ENCODE data around the gene NDUFB6.
"Not testable (repeated sequence)": the region's sequence is repeated elsewhere in the genome, so short reads cannot be mapped to it uniquely, and the experiment has no call there.

The NDUFB6 gene

DNA sequence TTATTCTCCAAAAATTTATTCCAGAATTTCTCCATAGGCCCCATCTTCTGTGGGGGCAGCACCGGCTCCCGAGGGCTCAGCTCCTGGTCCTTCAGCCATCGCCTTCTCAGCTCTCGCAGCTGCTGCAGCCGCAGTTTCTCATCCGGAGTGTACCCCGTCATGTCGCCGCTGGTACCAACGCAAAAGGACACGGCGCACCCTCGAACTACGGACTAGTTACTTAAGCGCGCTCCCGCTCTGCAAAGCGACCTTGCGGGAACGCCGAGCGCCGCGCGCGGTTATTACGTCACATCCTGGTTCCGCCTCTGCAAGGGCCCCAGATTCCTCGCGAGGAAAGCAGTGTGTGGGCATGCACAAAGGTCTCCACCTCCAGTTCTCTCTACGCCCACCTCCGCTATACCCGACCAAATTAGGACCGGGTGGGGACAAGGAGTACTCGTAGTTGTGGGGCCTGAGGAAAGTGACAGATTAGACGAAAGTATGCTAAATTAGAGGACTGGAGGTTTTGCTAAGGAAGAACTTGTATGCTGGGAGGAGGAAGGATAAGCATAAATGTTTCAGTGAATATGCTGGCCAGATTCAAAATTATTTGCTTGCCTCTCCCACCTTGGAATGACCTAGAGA is at the start of gene NDUFB6:
NDUFB6 (minus strand) TSS at position 260 of the 624 bp plus-strand sequence; CDS start at position 161, 99 bp downstream.
- peak; percentile 95 to 96 for DNase-seq

GRCh38 chr9:32618261-32618660 is 45.3 kb upstream of the NDUFB6 start:
- DNase-seq = no peak

GRCh38 chr9:32606811-32607210 is 33.9 kb upstream of the NDUFB6 start:
- no peak for DNase-seq

- no peak for DNase-seq
These were observed 31.2 kb upstream of the NDUFB6 start for GRCh38 chr9:32603914-32604852.

DNA sequence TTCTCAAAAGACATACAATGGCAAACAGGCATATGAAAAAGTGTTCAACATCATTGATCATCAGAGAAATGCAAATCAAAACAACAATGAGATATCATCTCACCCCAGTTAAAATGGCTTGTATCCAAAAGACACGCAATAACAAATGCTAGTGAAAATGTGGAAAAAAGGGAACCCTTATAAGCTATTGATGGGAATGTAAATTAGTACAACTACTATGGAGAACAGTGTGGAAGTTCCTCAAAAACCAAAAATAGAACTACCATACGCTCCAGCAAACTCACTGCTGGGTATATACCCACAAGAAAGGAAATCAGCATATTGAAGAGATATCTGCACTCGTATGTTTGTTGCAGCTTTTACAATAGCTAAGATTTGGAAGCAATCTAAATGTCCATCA is 26.1 kb upstream of the NDUFB6 start:
- DNase-seq = not testable (repeated sequence)

GRCh38 chr9:32596936-32597335 is 24.0 kb upstream of the NDUFB6 start:
- DNase-seq = no peak

DNA sequence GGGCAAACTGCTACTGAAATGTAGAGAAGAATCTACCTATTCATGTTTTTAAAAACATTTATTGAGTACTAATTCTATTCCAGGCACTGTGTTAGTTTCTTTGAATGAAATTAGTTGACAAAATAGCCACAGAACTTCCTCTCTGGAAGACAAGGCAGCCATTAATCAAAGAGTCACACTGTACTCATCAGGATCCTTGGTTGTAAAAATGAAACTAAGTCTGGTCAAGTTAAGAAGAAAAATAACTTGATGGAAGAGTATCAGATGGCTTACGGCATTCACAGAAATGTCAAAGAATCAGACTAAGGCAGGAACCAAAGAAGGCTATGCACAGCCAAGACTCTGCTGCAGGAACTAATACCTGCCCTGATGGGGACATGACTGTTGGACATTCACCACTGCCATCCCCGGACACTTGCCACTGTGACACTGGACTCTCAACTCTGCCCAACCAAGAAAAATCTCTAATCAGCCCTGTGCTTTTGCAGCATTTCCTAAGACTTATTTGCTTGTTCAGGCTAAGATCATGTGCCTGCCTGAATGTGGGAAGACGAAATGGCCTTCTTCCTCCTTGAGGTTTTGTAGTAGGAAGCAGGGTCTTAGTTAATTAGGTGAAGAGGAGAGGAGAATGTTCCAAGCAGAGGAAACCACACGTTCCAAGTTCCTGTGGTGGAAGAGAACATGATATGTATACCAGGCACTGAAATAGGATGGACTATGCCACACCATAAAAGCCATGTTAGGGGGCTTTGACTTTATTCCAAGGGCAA is 23.3 kb upstream of the NDUFB6 start:
- DNase-seq = no peak

DNA sequence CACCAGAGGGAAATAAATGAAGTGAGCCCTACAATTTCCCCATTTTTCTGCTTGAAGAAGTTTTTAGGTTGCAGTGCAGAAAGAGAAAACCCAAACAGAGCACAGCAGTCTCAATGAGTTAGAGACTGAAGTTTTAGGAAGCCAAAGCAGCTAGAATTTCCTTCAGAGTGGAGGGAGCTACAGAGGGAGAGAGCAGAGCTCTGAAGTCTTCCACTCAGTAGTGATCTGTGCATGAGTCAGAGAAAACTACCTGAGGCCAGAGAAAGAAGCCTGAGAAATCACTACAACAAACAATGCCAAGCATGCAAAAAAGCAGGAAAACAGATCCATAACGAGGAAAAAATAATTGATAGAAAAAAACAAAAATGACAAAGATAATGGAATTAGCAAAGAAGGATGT is 17.9 kb upstream of the NDUFB6 start:
- DNase-seq = no peak

DNA sequence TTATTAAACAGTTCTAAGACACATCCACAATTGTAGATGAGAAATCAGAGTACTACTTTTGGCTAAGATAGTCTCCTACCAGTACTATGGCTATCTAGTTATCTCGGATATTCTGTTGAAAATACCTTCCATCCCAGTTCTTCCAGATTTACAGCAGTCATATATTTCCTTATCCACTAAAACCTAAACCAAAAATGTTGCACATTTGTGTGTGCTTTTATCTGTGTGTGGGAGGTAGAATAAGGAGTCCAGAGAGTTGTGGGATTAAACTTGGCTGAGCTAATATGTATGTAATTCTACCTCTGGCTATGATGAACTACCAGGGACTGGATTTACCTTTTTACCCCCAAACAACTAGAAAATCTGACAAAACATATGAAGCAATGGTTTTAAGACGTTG is 17.5 kb upstream of the NDUFB6 start:
- no peak for DNase-seq

GRCh38 chr9:32589083-32589723 is 16.2 kb upstream of the NDUFB6 start:
- DNase-seq = no peak

- DNase-seq = peak; percentile 8 to 13
These were observed 14.9 kb upstream of the NDUFB6 start for GRCh38 chr9:32587901-32588300.

DNA sequence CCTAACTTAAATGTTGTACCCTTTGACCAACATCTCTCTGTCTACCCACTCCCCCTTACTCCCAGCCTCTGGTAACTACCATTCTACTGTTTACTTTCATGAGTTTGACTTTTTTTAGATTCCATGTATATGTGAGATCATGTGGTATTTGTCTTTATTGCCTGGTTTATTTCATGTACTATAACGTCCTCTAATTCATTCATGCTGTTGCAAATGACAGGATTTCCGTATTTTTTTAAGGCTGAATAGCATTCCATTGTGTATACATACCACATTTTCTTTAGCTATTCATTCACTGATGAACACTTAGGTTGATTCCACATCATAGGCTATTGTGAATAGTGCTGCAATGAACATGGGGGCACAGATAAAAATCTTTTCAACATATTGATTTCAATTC is 11.8 kb upstream of the NDUFB6 start:
- no peak for DNase-seq

- DNase-seq = peak in 1 of 2 experiments; percentile 30
These were observed 8.7 kb upstream of the NDUFB6 start for GRCh38 chr9:32581512-32582143.

DNA sequence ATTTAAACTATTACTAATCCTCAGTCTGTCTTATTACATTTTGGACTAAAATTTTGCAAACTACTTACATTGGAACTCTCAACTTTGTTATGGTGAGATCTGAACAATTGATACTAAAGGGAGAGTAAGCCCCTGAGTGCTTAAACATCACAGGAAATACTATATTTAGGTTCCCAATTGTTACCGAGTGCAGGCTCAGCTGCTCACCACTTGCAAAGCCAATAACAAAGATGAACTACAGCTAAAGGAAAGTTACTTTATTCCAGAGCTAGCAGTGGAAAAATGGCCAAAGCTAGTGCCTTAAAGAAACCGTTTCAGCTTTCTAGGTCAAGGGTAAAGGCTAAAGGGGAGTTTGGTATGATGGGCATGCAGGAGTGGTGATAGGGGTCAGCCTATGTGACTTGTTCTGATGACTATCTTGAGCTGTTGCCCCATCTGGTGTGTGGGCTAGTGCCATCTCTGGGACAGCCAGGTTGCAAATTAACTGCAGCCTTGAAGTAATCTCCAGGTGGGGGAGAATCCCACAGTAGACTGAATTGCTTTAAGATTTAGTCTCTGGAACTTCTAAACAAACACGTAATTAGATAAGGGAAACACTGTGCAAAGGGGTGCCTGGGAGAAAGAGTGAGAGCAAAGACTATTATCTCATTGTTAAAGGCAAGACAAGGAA is 7.8 kb upstream of the NDUFB6 start:
- no peak for DNase-seq

DNA sequence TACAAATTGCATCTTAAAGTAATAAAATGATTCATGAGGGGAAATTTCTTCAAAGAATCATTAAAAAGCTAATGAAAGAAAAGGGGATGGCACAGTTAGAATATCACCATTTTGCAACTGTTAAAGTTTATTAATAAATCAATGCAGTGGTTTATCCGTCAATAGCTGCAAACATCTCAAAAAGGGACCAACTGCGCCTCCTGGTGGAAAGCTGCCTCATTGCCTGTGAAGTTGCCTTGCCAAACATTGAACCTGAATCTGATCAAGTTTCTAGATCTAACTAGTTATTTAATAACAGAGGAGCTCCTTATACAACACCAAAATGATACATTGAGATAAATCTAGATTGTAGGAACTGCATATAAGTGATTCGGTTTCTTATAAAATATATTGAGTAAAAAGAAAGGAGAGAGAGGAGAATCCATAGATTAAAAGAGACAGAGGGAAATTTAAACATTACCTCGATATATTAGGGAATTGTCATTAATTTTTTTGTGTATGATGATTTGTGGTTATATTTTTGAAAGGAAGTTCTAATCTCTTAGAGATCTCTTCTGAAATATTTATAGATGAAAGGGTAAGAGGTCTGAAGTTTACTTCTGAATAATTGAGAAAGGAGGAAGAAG is 6.9 kb upstream of the NDUFB6 start:
- peak; percentile 84 to 86 for DNase-seq

- DNase-seq = no peak
These were observed 6.0 kb upstream of the NDUFB6 start for GRCh38 chr9:32578976-32579375.

DNA sequence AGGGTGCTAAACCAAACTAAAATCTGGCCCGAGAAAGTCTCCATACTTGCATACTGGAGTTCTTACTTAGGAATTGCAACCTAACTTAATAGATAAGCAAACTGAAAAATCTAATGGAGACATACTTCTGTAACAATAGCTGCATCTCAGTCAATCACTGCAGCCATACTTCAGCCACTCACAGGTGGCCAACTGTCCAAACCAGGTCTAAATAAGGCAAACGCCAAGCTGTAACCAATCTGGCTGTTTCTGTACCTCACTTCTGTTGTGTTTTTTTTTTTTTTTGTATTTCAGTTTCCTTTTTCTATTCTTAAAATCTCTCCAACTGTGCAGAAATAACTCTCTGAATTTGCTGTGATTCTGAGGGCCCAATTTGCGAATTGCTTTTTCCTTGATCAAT is 4.4 kb upstream of the NDUFB6 start:
- DNase-seq = no peak

DNA sequence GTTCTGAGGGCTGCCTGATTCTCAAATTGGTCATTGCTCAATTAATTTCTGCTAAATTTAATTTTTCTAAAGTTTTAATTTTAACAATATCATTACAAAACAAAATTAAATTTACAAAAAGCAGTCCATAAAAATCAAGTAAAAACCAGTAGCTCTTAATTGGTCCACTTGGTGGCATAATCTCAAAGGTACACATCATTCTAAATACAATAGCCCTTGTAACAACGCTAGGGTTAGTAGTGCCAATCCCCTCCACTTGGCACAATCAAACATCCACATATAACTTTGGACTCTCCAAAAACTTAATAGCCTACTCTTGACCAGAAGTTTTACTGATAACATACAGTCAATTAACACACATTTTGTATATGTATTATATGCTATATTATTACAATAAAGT is 1.9 kb upstream of the NDUFB6 start:
- DNase-seq = no peak

DNA sequence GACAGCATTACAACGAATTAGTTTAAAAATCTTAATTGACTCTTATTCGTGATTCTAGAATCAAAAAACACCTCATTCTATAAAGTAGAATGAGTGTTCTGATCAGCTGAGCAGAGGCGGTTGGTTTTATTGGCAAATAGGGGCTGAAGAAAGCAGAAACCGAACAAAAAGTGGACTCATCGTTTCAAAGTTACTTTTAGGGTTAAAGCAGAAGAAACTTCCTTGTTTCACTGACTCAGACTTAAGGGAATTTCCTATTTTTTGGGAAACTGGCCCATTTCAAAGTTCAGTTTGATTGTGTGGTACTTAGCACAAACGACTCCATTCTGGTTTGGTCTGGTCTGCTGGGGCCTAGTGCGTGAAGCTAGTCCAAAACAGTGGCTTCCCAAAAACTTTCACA is 862 bp upstream of the NDUFB6 start:
- DNase-seq = no peak

DNA sequence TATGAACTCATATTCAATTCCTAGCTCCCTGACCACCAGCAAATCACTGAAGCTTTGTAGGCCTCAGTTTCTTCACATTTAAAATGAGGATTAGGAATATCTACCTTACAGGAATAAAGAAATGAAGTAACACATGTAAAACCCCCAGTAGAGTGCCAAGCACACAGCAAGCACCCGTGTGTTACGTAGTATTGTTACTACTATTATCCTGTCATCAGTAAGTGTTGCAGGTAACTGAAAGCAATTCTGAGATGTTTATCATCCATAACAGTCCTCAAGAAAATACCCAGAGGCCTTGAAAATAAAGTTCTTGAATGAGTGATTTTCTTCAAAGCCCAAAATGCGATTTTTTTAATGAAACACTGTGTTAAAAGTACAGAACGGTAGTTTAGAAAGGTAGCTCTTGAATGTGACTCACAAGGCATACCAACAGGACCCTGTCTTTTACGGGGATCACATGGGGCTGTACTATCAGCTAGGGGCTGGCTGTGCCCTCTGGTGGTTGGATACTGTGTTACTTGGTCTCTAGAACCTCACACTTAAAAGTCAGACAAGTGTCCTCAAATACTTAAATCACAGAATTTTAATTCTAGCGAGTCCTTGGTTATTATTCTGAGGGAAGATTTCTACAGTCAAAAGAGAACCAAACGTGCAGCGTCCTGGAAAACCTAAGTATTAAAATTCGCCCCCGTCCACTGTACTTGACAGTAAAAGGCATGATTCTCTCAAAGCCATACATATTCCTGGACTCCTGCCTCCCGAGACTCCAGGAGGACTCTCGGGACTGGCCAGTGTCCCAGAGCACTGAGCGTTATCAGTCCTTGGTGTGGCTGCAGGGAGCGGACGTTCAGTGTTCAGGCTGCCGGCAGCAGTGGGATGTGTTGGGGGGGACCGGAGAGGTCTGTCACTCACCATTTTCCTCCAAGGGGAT is 725 bp downstream of the NDUFB6 start:
- peak; percentile 58 to 78 for DNase-seq
